Measurements from ENCODE around the gene MAP2K2.

The MAP2K2 gene

DNA sequence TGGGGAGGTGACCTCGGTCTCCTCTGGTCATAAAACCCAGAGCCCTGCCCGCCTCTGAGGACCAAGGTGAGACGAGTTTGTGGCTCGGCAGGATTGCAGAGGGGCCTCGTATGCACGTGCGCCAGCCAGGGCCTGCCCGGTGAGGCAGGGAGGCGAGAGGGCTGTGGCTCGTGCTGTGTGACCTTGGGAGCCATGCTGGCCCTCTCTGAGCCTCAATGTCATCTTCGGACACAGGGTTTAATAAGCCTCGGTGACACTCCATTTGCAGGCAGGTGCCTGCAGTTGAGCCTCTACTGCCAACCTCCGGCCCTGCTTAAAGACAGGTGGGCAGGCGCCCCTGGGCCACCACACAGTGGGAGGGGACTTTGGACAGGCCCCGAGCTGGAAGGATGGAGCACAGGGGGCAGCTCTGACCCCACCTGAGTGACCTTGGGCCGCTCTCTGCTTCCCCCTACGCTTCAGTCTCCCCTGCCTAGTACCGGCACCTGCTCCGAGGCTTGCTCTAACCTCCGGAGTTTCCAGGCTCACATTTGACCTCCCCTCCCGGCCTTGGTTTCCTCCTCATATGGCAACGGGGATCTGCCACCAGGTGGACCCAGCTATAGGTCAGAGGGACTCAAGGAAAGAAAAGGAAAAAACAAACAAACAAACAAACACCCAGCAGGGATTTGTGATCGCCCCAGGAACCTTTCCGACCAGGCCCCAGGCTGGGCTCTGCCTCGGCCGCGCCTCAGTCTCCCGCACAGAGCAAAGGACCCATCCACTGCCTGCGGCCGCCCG lies 60.4 kb downstream of the MAP2K2 start:
- H3K4me3 ChIP-seq (ENCODE audit: low read depth, low read length) = peak overlapping the region; percentile 78
- in situ Hi-C loops (cut with HindIII; ENCODE audit: low pct_ligation_motif_present, low sequenced_read_pairs) = no loop called here

GRCh38 chr19:4062419-4063368 lies 61.2 kb downstream of the MAP2K2 start:
- TF ChIP-seq, protein P1, sequence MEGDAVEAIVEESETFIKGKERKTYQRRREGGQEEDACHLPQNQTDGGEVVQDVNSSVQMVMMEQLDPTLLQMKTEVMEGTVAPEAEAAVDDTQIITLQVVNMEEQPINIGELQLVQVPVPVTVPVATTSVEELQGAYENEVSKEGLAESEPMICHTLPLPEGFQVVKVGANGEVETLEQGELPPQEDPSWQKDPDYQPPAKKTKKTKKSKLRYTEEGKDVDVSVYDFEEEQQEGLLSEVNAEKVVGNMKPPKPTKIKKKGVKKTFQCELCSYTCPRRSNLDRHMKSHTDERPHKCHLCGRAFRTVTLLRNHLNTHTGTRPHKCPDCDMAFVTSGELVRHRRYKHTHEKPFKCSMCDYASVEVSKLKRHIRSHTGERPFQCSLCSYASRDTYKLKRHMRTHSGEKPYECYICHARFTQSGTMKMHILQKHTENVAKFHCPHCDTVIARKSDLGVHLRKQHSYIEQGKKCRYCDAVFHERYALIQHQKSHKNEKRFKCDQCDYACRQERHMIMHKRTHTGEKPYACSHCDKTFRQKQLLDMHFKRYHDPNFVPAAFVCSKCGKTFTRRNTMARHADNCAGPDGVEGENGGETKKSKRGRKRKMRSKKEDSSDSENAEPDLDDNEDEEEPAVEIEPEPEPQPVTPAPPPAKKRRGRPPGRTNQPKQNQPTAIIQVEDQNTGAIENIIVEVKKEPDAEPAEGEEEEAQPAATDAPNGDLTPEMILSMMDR (IDR thresholded peaks at IDR 0.05; ENCODE audit: low read depth, low read length, missing control alignments) = no peak
- no peak for DNase-seq
- Histone ChIP-seq H3K36me3 (replicated peaks) (peaks cover 20% of the 10 kb centered on the region), H3K27me3 (replicated peaks) (no peaks in the 10 kb centered on the region), H3K4me3 (ENCODE audit: low read depth, low read length) (no peak overlapping the region), H3K27ac (no peak overlapping the region)
- in situ Hi-C loops (cut with HindIII; ENCODE audit: low pct_ligation_motif_present, low sequenced_read_pairs) = no loop called here

More for the DNA sequence above, 60.4 kb downstream of the MAP2K2 start:
- TF ChIP-seq, protein P1 (IDR thresholded peaks at IDR 0.05; ENCODE audit: low read depth, low read length, missing control alignments) = peak; percentile 28
- Histone ChIP-seq H3K27me3 (replicated peaks) (no peaks in the 10 kb centered on the region), H3K27ac (no peak overlapping the region), H3K36me3 (replicated peaks) (peaks cover 20% of the 10 kb centered on the region)
- no peak for DNase-seq

DNA sequence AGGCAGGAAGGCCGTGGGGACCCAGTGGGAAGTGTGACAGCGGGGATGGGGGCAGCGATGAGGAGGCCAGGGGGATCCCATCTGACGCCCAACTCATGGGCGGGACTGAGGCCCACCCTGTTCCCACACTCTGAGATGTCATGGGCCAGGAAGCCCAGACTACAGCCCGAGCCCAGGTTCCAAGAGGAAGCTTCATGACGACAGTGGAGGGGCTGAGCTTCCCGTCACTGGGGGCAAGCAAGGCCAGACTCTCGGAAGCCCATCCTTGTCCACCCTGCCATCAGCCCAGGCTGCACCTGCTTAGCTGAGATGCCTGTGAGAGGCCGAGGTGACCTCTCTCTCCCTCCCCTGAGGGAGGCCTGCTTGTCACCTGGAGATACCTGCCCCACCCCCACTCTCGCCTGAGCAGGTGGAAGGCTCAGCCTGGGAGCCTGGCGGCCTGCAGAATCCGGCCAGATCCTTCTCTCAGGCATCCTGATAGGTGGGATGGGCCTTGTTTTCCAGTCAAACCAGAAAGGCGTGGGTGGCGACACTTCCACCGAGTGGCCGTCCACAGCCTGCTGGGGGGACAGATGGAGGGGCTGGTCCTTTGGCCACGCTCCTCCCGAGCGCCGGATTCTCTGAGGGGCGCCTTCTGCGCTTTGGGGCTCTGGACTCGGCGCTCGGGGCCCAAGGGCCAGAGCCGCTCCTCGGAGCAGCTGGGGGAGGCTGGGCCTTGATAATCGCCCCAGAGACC lies 62.1 kb downstream of the MAP2K2 start:
- H3K27ac ChIP-seq = no peak overlapping the region
- TF ChIP-seq, protein P1 (IDR thresholded peaks at IDR 0.05; ENCODE audit: low read depth, low read length, missing control alignments) = no peak
- no peaks in the 10 kb centered on the region for H3K27me3 ChIP-seq (replicated peaks)
- DNase-seq = no peak
- H3K4me3 ChIP-seq (ENCODE audit: low read depth, low read length) = no peak overlapping the region
- in situ Hi-C loops (cut with HindIII; ENCODE audit: low pct_ligation_motif_present, low sequenced_read_pairs) = no loop called here
- H3K36me3 ChIP-seq (replicated peaks) = peaks cover 22% of the 10 kb centered on the region

DNA sequence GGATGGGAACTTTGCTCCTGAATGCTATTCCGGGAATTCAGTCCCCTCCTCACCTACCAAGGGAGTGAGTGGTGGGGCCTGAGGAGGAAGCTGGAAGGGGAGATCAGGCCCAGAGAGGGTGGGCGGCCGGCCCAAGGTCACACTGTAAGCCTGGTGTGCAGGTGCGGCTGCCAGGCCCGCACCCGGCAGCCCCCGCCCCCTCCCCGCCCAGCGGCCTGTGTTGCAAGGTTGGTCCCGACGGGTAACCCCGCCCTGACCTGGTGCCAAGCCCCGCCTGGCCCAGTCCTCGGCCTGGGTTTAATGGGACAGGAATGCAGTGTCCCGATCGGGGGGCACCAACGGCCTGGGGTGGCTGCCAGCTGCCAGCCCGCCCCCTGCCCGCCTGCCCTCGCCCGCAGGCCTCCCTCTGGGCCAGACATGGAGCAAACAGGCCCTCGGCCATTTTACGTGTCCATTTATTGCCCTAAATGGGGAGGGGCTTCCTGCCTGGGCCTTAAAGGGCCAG lies 62.7 kb downstream of the MAP2K2 start:
- Histone ChIP-seq H3K27me3 (replicated peaks) (no peaks in the 10 kb centered on the region), H3K4me3 (ENCODE audit: low read depth, low read length) (no peak overlapping the region), H3K36me3 (replicated peaks) (peaks cover 22% of the 10 kb centered on the region), H3K27ac (no peak overlapping the region)
- TF ChIP-seq, protein P1 (IDR thresholded peaks at IDR 0.05; ENCODE audit: low read depth, low read length, missing control alignments) = no peak
- no peak for DNase-seq
- in situ Hi-C loops (cut with HindIII; ENCODE audit: low pct_ligation_motif_present, low sequenced_read_pairs) = no loop called here

DNA sequence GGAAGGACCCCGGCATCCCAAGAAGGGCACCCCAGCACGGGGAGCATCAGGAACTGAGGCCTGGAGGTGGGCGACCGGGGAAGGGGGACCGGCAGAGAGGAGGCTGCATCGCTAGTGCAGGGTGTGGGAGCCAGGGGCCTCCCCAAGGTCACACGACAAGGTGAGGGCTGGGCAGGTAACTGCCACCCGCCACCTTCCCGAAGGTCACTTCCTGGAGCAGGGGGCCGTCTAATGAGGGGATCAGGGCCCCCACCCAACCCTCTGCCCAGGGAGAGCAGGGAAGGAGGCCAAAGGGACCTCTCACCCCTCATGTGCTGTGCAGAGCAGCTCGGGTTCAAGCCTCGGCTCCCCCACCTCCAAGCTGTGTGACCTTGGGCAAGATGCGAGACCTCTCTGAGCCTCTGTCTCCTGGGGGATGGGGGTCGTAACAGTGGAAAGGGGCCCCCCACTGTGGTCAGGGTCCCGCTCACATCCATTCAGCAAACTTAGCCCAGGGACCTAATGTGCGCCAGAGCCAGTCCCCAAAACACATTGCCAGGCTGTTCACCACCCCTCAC lies 63.2 kb downstream of the MAP2K2 start:
- Histone ChIP-seq H3K36me3 (replicated peaks) (peaks cover 22% of the 10 kb centered on the region), H3K27ac (no peak overlapping the region), H3K27me3 (replicated peaks) (no peaks in the 10 kb centered on the region), H3K4me3 (ENCODE audit: low read depth, low read length) (no peak overlapping the region)
- in situ Hi-C loops (cut with HindIII; ENCODE audit: low pct_ligation_motif_present, low sequenced_read_pairs) = no loop called here
- TF ChIP-seq, protein P1 (IDR thresholded peaks at IDR 0.05; ENCODE audit: low read depth, low read length, missing control alignments) = no peak
- DNase-seq = no peak
